IPS DF 4.7 (cell line): ENCODE results near the gene TRDN.
A peak's percentile ranks its signal among the peaks of the same experiment; 100 is the strongest.

Experiments
- DNase-seq: peaks from one replicate; pipeline ENCODE4 v3.0.0-alpha.2; 2013; ENCODE audit warnings: low spot score; ENCODE audit errors: extremely low read depth

The TRDN gene

GRCh38 chr6:123418071-123418470 lies 218.7 kb downstream of the TRDN start:
- no peak for DNase-seq

GRCh38 chr6:123417535-123417934 lies 219.2 kb downstream of the TRDN start:
- no peak for DNase-seq

GRCh38 chr6:123415844-123416468 lies 220.8 kb downstream of the TRDN start:
- peak; percentile 14 for DNase-seq

GRCh38 chr6:123404975-123405374 lies 231.8 kb downstream of the TRDN start:
- DNase-seq: no peak

- DNase-seq: no peak
Observed at GRCh38 chr6:123402052-123402451, 234.7 kb downstream of the TRDN start.

GRCh38 chr6:123398072-123398471 lies 238.7 kb downstream of the TRDN start:
- no peak for DNase-seq

GRCh38 chr6:123393331-123393730 lies 243.4 kb downstream of the TRDN start:
- DNase-seq: no peak

GRCh38 chr6:123383718-123384117 lies 253.0 kb downstream of the TRDN start:
- DNase-seq: no peak

- no peak for DNase-seq
Observed at GRCh38 chr6:123380257-123380656, 256.5 kb downstream of the TRDN start.

GRCh38 chr6:123372737-123373136 lies 264.0 kb downstream of the TRDN start:
- DNase-seq: no peak

GRCh38 chr6:123363912-123364311 lies 272.8 kb downstream of the TRDN start:
- DNase-seq: no peak

- no peak for DNase-seq
Observed at GRCh38 chr6:123360359-123360758, 276.4 kb downstream of the TRDN start.

- DNase-seq: no peak
Observed at GRCh38 chr6:123352705-123353104, 284.0 kb downstream of the TRDN start.

- DNase-seq: no peak
Observed at GRCh38 chr6:123352279-123352678, 284.5 kb downstream of the TRDN start.

- no peak for DNase-seq
Observed at GRCh38 chr6:123343836-123344235, 292.9 kb downstream of the TRDN start.

- no peak for DNase-seq
Observed at GRCh38 chr6:123338394-123338793, 298.4 kb downstream of the TRDN start.

GRCh38 chr6:123333000-123333756 lies 303.6 kb downstream of the TRDN start:
- DNase-seq: no peak

- DNase-seq: no peak
Observed at GRCh38 chr6:123332070-123332469, 304.7 kb downstream of the TRDN start.

GRCh38 chr6:123329337-123329736 lies 307.4 kb downstream of the TRDN start:
- no peak for DNase-seq

GRCh38 chr6:123323452-123324329 lies 313.1 kb downstream of the TRDN start:
- no peak for DNase-seq

GRCh38 chr6:123321020-123321419 lies 315.7 kb downstream of the TRDN start:
- no peak for DNase-seq

GRCh38 chr6:123316733-123317323 lies 319.9 kb downstream of the TRDN start:
- DNase-seq: no peak
